ENCODE data around the gene RPTOR.

RPTOR gene

DNA sequence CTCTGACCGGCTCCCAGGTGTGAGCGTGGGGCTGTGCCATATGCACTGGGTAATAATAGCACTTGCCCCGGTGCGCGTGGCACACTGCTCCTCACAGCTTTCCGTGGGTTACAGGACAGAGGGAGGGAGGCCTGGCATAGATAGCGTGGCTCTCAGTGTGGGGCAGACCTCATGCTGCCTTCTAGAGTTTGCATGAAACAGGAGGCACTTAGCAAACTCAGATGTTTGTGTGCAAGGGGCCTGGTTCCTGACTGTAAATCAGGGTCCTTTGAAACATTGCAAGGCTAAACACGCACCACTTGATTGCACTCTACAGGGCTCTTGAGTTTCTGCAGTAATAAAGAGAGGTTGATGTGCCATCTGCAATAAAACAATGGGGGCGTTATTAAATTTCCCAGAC lies 101.7 kb downstream of the RPTOR start:
- no peak for FAIRE-seq

DNA sequence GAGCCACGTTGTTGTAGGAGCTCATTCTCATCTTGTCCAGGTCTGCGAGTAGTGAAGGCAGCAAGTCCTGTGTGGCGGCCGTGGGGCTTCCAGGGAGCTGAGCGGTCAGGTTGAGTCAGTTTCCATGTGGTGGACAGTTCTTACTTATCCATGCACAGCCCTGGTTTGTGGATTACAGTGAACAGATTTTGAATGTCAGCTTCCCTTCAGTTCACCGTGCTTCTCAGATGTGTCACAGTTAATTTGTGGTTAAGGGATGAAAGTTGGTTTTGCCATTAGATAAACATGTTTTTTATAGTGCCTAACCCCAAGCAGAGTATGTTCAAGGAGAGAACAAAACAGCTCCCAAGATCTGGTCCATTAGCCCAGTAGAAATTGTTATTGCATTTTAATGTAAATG lies 103.1 kb downstream of the RPTOR start:
- no peak for FAIRE-seq

DNA sequence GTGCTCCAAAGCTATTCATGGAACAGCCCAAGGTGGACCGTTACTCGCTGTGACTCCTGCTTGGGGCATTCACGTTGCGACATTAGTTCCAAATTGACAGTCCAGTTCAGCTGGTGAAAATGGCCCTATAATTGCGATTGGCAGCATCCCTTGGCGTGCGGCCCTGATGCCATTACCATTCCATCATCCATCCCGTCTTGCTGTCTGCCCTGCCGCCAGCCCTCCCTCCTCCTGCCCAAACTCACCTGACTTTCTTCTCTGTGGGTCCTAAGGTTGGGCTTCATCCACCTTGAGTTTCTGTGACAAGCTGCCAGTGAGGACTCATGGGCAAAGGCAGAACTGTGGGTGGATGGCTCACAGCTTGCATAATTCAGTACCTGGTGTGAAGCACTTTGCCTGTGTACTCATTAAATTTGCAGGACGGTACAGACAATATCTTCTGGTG lies 104.6 kb downstream of the RPTOR start:
- no peak for FAIRE-seq

DNA sequence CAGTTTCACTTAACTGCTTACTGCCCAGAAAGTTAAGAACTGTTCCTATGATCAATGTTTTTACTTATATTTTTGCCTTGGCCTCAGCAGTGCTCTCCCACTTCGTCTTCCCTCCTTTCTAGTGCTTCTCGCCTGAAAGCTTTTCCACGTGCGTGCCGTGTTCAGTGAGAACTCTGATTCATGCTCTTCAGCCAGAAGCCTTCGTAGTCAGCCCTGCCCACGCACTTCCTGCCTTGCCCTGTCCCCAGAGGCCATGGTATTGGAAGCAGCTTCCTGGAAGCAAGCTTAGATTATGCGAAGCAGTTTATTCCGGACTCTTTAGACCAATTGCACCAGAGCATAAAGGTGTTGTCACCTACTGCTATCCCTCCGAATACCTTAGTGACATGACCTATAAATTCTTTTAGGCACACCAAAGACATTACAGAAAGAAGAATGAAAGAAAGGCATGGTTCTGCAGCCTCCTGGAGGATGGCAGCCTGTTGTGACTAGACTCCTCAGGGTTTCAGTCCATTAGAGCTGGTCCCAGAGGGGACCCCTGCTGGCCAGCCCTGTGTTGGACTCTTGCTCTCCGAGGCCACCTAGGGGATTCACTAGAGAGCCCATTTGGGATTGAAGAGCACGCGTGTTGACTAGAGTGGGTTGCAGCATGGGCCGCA lies 105.2 kb downstream of the RPTOR start:
- no peak for FAIRE-seq

DNA sequence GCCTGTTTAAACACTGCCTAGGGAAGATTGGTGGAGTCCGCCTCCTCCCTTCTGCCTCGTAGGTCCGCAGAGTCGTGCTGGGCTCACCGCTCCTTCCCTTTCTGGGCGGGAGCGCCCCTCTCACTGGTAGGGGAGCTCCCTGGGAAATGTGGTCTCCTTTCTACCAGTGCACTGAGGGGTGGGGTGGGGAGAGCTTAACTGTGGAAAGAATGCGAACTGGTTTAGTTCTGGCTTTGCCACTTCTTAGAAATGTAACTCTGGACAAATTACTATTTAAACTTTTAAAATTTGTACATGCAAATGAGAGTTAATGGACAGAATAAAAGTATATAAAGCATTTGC lies 105.7 kb downstream of the RPTOR start:
- FAIRE-seq, result no peak

DNA sequence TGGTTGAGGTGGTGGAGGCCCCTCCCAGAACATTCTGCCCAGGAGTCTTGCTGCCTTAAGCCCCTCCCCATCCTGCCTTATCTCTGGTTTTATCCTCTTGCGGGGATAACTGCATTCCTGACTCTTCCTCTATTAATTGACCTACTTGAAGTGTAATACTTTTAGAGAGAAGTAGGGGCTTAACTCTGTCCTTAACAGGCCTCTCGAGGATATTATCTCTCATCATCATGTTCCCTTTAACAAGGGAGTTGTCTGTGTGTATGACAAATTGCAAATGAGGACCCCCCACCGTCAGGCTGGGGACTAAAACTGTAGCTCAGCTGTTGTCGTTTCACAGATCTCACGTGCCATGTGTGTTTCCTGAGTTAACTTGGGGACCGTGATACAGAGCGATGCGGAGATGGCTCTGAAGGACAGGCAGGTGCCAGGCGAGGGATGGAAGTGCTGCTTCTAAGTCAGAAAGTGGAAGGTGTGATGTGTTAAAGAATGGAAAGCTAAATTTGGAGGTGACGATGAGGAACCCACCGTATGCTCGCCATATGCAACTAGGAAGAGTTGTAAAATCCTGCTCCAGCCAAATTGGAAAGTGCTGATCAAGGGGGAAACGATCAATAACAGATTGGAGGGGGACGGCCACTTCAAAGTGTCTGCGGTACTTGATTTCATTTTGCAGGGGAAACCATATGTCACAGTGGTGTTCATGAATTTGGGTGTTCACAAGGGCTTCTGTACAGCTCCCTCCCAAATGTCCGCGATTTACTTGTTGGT lies 106.3 kb downstream of the RPTOR start:
- FAIRE-seq, result no peak

DNA sequence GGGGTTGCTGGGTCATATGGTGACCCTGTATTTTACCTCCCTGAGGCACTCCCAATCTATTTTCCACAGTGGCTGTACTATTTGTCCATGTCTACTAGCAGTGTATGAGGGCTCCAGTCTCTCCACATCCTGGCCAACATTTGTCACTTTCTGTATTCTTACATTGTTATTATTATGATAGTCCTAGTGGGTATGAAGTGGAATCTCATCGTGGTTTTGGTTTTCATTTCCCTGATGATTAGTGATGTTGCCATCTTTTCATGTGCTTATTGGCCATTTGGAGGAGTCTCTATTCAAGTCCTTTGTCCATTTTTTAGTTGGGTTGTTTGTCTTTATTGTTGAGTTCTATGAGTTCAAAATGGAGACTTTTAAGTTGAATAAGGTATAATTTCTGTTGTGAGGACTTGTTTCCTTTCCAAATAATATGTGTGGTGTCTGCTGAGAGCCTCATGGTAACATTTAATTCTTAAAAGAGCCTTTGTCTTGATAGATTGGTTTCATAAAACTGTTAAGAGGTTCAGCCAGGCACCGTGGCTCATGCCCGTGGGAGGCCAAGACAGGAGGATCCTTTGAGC lies 108.2 kb downstream of the RPTOR start:
- no peak for FAIRE-seq

DNA sequence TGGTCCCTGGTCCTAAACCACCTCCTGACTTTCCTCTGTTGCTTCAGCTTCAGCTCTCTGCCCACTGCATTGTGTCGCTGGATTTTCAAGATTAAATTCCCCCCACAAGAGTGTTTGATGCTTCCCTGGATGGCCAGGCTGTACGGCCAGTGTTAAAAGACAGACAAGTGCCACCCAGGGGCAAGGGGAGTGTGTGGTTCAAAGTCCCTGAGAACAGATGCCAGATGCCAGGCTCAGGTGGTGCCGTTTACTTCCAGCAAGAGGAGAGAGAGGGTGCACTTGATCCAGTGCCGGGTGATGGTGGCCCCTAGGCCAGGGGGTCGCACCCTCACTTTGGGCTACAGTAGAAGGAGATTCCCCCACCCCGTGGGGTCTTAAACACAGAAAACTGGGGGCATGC lies 109.2 kb downstream of the RPTOR start:
- FAIRE-seq, result no peak

DNA sequence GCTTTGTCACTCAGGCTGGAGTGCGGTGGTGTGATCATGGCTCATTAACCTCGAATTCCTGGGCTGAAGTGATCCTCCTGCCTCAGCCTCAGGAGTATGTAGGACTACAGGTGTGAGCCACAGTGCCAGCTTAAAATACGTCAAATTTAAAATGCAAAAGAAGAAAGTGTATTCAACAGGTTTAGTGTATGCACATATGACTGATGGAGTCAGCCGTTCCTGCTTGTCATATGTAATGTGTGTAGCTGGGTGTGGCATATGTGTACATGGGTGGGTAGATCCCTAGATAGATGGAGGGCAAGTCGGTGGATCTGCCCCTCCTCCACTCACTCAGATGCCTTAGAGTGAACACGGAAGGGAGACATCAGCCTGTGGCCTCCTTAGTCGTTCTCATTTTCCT lies 111.0 kb downstream of the RPTOR start:
- no peak for FAIRE-seq

DNA sequence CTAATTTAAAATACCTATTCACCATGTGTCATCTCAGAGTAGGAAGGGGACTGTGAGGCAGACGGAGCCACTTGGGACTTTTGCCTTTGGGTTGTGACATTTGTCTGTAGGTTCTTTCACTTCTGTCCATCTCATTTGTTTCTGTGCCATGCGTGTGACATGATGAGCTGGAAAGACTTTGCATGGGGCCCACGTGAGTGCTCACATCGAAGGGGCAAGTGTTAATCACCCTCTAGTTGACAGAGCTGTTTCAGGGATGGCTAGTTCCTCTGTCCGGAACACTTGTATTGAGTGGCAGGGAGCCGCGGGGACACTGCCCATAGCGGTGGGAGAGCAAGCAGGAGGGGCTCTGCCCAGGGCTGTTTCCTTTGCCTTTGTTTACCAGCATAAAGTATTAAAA lies 112.0 kb downstream of the RPTOR start:
- no peak for FAIRE-seq

DNA sequence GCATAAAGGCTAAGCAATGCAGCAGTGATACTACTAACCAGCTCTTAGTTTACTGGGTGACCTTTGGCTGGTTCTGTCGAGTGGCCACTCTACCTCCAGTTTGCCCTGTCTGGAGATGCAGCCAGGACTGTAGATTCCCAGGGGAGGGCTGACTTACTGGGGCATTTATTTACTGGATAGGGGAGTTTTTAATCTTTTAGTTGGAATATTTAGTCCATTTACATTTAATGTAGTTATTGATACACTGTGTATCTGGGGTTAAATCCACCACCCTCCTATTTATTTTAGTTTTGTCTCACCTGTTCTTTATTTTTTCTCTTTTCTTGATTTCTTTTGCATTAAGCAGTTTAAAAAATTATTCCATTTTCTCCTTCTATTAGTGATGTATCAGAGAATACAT lies 112.9 kb downstream of the RPTOR start:
- FAIRE-seq, result no peak

DNA sequence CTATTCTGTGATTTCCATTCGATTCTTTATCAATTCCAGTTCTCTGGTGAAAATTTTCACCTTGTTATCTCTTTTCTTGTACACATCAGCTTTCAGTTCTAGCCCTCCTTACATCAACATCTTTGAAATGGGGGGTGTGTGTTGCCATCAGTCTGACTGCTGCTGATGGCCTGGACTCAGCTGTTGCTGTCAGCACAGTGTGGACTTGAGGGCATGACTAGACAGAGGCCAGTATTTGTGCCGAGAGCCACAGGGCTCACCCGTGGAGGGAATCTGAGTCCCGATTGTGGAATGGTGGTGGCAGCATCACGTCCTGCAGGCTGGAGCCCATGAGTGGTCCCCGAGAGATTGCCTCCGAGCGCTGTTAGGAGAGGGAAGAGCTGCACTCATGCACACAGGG lies 114.2 kb downstream of the RPTOR start:
- FAIRE-seq, result no peak

DNA sequence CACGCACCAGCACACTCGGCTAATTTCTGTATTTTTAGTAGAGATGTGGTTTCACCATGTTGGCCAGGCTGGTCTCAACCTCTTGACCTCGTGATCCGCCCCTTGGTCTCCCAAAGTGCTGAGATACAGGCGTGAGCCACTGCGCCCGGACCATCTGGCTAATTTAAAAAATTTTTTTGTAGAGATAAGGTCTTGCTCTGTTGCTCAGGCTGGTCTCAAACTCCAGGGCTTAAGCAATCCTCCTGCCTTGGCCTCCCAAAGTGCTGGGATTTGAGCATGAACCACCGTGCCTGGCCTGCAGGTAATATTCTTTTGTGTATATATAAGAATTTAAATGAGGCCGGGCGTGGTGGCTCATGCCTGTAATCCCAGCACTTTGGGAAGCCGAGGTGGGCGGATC lies 115.0 kb downstream of the RPTOR start:
- no peak for FAIRE-seq

DNA sequence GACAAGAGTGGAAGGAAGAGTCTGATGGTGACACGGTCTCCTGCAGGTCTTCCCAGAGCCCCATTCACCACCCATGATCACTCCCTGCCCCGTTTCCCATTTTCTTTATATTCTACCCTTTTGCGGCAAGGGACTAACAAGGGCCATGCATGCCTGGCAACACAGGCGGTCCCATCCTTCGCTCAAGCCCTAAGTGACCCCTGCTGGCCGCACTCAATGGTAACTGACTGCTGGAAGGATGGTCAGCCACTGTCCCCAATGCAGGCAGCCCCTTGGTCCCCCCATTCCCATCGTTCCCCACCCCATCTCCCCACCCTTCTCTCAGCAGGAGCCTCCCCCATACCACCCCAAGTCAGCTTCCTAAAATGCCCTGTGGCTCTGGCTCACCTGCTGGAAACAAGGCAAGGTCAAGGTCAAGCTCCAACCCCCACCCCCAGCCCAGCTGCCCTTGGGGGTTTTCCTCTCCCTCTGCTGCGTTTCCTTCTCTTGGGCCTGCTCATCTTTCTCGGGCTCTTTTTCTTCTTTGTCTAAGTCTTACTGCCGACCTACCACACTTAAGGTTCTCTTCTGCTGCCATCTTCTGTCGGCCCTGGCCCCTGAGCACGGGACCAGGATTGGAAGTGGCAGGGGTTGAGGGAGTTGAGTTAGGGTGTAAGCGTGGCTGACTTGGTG lies 116.0 kb downstream of the RPTOR start:
- no peak for FAIRE-seq

DNA sequence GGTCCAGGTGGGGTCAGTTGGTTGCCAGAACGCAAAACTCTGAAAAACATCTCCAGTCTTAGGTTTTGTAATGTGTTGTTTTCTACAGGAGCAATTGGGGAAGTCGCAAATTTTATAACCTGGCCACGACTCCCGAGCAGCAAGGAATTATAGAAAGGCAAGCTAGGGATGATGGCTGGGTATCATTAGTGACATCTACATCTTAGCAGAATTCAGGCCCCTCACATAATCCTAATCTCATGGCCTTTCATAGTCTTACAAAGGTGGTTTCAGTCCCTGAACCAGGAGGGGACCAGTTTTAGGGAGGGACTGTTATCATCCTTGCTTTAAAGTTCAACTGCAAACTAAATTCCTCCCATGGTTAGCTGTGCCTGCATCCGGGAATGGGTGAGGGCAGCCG lies 117.9 kb downstream of the RPTOR start:
- no peak for FAIRE-seq

DNA sequence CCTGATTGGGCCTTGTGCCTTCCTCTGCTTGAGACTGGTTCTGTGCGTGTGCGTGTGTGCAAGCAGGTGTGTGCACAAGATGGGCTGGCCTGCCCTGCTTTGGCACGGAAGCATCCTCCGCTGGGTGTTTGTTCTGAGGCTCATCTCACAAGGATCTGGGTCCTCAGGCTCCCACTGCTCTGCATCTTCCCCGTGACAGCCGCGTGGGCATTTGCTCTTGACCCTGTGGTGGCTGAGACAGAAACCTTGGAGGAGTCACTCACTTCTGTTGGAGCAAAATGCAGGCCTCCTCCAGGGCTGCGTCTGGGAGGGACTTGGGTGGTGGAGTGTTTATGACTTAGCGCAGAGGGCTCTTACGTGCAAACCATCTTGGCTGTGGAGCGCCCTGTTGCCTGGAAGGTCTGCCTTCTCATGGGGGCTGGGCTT lies 119.2 kb downstream of the RPTOR start:
- FAIRE-seq, result no peak

DNA sequence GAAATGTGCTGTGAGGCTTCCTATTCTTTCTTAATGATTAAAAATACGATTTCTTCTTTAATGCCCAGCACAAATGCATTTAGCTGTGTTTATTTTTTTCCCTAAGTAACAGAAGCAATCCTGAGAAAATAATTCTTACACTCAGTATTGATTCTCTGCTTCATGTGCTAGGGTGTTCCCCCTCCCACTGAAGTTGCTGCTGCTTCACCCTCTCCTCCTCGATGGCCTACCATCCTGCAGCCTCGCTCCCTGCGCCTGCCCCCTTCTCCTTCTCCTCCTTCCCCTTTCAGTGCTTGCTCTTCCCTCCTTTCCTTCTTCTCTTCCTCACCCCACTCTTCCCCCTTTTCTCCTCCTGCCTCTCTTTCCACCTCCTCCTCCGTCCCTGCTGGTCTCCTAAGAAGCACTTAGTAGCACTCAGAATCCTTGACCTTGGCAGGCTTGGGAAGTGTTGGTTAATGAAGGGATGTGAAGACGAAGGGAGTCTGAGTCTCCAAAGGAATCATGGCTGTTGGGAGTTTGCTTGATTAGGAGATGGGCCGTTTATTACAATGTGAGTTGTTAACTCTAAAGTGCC lies 119.7 kb downstream of the RPTOR start:
- FAIRE-seq, result no peak

DNA sequence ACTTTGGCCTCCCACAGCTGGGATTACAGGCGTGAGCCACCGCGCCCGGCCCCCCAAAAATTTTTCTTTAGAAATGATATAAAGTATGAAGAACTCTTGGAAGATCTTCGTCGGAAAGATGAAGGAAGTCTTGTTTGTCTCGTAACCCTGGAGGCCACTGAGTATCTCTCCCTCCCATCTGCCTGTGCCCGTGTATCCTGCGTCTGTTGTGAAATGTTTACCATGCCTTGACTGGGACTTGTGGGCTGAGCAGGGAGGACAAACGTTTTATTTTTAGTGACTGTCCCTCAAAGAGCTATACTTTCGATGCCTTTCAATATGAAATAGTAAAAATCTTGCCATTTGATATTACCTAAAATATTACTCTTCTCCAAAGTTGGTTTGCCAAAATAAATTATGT lies 121.2 kb downstream of the RPTOR start:
- FAIRE-seq, result no peak

DNA sequence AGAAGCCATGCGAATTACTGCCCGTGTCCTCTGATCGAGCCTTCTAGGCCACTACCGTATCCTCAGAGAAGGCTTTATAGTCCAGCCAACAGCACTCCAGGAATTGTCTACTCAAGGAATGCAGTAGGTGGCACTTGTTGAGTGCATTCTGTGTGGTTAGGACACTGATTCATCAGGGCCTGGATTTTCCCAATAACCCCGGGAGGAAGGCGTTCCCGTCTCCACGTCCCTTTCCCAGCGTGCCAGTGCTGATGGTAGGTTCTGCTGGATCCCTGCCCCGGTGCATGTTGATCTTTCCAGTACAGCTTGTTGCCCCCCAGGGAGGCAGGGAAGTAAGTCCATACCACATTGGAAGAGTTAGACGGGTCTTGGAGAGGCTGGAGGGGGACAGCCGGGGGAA lies 122.2 kb downstream of the RPTOR start:
- no peak for FAIRE-seq

DNA sequence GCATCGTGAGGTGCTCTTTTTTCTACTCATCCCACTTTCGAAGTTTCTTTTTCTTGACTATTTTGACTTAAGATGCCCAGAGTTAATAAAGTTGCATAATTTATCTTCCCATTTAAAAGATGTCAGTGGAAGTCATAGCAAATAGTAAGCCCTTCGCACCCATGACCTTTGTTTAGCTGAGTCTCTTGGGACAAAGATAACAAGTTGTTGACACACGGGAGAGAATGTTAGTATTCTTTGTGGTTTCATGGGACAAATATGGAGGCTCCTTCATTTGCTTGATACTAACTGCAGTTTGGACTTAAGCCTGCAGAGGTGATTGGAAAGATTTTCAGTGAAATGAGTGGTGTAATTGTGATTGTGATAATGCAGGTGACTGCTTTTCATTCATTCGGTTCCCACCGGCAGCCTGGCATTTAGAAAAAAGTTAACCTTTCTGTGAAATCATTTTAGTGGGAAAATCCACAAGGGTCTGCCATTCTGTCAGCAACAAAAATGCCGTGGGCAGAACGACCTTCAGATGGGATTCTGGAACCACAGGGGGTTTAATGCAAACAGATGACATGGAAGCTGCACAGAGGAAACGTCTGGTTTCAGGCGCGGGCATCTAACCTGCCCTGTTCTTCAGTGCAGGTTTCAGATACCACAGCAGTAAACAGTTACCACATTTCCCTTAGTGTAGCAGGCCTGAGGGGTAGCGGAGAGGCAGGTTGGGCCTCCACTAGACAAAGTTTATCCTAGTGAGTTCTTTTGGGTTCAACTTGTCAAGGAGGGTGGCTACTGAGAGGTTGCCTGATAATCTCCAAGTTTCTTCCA lies 123.0 kb downstream of the RPTOR start:
- FAIRE-seq, result no peak

DNA sequence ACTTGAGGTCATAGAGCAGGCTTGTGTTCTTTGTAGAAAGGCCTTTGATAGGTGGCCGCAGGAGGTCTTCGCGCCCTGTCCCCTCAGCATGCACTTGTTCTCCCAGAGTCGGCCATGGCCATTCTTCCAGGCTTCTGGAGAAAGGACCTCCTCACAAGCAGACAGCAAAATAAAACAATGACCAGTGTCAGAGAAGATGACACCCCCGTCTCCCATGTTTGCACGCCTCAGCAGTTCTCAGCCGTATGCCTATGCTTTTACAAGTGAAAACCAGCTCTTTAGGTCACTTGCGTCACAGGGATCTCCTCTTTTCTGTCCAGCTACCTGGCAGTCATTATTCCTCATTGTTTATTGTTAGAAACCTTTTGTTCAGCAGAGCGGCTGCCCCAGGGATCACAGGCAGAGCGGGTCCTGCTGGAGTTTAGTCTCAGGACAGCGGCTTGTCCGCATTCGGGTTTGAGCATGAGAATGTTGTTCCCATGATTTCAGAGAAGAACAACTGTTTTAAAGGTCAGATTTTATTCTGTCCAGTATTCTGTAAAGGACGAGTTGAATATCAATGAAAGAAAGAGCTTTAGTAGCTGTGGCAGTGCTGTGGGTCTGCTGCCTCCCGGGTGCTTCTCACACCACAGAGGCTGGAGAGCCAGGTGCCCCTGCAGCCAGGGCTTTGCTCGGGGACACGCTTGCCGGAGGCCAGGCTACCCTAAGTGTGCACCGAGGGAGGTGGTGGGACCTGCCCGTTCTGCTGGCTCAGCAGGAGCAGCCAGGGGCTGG lies 123.9 kb downstream of the RPTOR start:
- FAIRE-seq, result no peak

Measured in endometrium (tissue), 2 donors.